NCI-H774 (cell line): Measurements from ENCODE around the gene CCP110.
"Not testable (repeated sequence)": the region's sequence is repeated elsewhere in the genome, so short reads cannot be mapped to it uniquely, and the experiment has no call there.

ENCODE experiments used
- DNase-seq: peaks from one replicate; lab custom pipeline; 2025; lab: John Stamatoyannopoulos, UW

Gene CCP110

GRCh38 chr16:19513377-19514053 lies 10.2 kb upstream of the CCP110 start:
- no peak for DNase-seq

DNA sequence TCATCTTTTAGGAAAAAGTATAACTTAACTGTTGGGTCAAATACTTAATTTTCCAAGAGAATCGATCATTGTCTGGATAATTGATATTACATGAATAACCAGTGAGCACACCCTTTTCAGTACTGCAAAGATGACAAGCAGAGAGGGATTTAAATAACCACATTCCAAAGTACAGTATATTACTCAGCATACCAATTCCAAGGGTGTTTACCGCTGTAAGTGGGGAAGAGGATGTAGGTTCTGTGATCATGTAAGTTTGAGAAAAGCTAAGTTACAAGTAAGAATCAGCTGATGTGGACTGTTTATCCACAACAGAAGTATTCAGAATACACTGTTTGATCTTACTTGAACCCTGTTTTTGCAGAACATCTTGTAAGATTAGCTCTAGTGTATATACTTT lies 8.0 kb upstream of the CCP110 start:
- DNase-seq, result no peak

- no peak for DNase-seq
These were observed 6.2 kb upstream of the CCP110 start for GRCh38 chr16:19517424-19518089.

- DNase-seq, result no peak
These were observed 5.4 kb upstream of the CCP110 start for GRCh38 chr16:19518388-19518787.

DNA sequence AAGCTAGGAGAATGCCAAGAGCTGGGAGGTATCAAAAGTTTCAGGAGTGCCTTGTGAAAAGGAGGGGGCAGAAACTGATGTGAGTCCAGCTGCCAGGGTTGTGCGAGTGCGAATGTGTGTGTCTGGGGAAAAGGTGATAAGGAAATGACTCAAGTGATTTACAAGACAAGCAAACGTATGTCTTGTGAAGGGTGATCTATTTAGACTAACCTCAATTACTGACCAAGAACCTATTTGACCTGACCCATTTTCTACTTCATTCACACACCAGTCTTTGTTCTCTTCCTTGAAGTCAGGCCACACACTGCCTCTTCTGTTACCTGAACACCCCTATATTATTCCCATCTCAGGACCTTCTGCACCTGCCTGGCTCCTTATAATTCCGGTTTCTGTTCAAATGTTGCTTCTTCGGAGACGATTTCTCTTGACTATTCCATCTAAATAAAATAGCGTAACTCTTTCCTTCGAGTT lies 2.8 kb upstream of the CCP110 start:
- DNase-seq, result no peak

DNA sequence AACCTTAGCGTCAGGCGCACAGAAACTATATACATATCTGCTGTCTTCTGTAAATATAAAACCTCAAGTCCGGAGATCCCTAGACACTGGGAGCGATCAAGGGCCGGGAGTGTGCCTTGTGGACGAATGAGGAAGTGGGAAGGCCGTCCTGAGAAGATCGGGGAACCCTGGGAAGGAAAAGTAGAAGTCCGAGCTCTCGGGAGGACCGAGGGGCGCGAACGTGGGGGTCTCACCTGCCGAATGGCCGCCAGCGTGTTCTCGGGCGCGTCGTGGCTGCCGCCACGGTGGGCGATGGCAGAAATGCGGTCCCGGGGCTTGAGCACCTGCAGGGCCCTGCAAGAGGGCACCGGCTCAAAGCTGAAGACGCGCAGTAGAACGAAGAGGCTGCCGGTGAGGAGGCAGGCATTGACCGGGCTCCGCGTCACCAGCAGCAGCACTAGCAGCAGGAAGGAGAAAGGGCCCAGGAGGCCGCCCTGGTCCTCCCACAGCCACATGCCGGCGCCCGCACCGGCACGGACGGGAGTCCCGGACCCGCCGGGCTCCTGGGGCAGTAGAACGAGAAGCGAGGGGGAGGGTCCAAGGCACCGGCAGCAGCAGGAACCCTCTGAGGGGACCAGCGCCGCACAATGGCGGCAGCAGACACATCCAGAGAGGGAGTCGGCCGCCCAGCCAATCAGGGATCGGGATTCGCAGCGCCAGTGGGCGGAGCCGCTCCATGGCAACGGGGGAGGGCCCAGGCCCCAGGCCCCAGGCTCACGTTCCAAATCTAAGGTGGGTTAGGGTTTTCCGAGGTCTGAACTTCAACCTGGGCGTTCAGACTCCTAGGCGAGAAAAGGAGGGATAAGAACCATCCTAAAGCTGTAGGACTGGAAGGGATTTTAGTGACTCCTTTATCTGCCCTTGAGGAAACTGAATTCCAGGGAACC lies 2.0 kb upstream of the CCP110 start, which contains the start of gene GDE1:
Gene GDE1, minus strand, starts transcription at position 628 of the 926 bp plus-strand sequence. Its CDS starts 134 bp downstream, at position 494.
- peak; percentile 89 for DNase-seq

GRCh38 chr16:19522397-19522732 lies 1.4 kb upstream of the CCP110 start:
- no peak for DNase-seq

DNA sequence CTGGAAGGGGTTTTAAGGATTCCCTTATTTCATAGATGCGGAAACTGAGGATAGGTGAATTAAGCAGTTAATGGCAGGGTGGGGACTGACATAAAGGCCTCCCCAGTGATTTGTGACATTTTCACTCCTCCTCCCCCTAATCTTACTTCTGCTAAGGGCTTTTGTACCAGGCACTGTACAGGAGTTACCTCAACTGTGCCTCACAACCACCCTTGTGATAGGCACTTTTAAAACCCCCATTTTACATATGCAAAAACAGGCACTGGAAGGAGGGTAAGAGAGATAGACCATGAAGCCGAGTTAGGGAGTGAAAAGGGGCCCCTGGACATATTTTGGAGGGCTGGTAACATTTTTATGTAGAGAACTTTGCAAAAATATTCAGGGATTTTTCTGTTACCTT lies 982 bp upstream of the CCP110 start:
- no peak for DNase-seq

GRCh38 chr16:19523184-19523558 lies 571 bp upstream of the CCP110 start:
- no peak for DNase-seq

- no peak for DNase-seq
These were observed 544 bp downstream of the CCP110 start for GRCh38 chr16:19524356-19524615.

DNA sequence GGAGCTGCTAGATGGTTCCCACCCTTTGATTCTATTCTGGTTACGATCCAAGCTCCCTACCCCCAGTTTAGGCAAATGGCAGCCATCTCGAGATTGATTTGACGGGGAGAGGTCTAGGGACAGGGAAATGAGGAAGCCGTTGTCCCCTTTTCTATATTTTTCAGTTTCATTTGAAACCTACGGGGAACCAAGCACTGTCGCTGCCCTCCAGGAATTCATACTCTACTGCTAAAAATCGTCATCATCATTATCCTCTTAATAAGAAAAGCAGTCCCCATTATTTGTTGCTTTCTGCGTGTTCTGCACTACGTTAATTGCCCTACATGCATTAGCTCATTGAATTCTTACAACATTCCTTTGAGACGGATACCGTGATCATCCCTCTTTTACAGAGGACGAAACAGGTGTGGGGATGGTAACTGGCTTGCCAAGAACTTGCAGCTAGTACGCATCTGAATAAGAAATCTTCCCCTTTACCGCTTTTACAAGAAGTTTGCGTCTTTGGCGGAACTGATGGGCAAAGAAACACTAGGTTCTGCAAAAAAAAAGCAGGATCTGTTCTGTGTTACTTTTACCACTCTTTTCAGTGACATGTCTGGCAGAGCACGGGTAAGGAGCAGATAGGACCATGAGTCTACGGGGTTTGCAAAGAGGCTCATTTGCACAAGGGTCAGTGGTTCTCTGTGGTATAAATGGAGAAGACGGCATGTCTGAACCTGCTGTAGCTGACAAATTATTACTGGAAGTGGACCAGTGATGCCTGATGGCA lies 1.1 kb downstream of the CCP110 start:
- no peak for DNase-seq

DNA sequence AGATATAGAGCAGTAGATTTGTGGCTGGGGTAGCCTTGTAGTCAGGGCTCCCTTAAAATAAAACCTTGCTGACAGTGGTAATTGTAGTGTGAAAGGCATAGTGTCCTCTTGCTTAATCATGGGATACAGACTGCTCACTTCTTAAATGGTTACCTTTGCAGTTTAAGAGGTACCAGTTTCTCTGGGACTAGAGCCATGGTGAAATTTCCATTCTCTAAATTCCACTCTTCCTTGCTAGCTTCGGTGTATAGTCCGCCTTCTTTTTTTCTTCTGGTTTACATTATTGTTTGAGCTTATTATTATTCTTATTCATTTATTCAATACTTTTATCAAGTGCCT lies 1.6 kb downstream of the CCP110 start:
- no peak for DNase-seq

DNA sequence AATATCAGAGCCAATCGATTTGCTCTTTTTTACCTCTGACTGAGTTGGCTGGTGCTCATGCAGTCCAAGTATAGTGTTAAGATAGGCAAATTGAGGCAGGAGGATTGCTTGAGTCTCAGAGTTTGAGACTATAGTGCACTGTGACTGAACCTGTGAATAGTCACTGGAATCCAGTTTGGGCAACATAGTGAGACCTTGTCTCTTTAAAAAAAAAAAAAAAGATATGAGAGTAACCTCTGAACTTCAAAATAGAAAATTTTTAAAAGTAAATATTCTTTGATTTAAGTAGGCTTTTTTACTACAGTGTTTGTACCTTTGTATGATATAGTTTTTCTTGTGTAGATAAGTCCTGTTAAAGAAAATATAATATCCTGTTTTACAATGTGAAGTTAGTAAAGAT lies 3.4 kb downstream of the CCP110 start:
- DNase-seq, result no peak

- DNase-seq, result no peak
These were observed 4.9 kb downstream of the CCP110 start for GRCh38 chr16:19528666-19529065.

GRCh38 chr16:19532601-19533000 lies 8.9 kb downstream of the CCP110 start:
- no peak for DNase-seq

DNA sequence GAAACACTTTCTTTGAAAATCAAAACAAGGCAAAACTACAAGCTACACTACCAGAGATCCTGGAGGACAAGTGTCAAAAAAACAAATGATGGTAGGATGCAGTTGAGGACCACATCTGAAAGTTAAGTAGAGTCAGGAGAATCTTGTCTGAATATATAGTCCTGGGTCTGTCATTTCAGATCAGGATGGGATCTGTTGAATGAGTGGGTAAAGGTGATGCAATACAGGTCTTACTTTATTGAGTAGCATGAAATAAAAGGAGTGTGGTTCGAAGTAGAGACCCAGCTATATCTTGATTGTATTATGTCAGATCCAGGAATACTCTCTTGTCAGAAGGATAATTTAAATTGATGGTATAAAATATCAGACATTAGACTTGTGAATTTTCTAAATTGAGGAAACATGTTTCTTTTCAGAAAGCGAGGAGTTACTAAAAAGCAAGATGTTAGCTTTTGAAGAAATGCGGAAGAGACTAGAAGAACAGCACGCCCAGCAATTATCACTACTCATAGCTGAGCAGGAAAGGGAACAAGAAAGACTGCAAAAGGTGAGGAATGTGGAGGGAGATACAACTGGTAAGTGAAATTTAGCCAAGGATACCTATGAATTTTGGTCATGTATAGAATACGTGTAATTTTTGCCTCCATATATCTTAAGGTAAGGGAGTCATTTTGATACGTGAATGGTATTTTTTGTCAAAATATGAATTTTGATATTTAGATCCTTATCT lies 16.7 kb downstream of the CCP110 start:
- no peak for DNase-seq

DNA sequence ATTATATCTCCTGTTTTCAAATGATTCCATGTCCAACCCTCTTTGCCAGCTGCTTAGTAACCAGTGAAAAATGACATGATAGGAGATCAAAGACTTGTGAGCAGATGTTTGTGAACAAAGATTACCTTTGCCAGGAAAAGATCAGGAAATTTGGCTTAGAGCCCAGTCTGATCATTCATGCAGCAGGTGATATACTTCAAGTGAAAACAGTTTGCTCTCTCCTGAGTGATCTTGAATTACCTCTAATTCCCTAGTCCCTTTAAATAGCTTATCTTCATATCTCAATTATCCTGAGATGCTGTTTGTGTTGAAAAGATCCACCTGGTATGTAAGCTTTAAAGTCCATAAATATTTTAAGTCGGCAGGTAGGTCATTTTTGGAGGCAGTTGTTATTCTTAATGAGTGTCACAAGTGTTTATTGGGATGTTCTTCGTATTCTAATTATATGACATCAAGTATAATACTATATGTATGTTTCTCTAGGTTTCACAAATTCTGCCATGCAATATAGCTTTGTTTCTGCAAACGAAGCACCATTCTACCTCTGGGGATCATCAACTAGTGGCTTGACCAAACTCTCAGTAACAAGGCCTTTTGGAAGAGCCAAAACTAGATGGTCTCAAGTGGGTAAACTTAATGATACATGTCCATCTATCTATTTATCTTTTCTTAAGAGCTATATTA lies 18.5 kb downstream of the CCP110 start:
- peak; percentile 81 for DNase-seq

- DNase-seq, result not testable (repeated sequence)
These were observed 19.7 kb downstream of the CCP110 start for GRCh38 chr16:19543278-19543996.

GRCh38 chr16:19548144-19548543 lies 24.4 kb downstream of the CCP110 start:
- no peak for DNase-seq

DNA sequence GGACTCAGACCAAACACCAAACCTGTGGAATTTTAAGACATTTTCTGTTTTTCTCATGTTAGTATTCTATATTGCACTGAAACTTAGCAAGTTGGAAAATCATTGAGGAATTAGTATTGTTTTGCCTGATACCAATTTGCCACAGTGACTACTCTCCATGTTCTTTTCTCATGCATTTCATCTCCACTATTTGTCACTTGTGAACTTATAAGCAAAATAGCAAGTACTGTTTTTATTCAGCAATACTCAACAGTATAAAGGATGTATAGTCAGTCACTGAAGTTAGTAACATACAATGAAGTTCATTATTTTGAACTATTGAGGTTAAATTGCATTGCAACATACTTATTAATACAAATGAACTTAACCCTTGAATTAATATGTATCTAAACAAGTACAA lies 25.9 kb downstream of the CCP110 start:
- no peak for DNase-seq
